Measurements from ENCODE around the gene INCA1. TPM values are rescaled to one million over a fixed set of nuclear protein-coding genes. Genes with fewer than 3 reads are reported as not detected.

Gene INCA1
- total and polyA plus RNA-seq, 2 of the 13 experiments (the other 11 are each of a cell fraction or from before 2014, with no cell fraction given): 0.93 to 2.6 TPM

GRCh38 chr17:4950075-4950745 lies 47.1 kb downstream of the INCA1 start (continued):
- no peak for TF ChIP-seq RERE (CRISPR knock-in tag; IDR thresholded peaks at IDR 0.05; ENCODE audit: low read depth)
- no peak for TF ChIP-seq HNF4A (CRISPR knock-in tag; IDR thresholded peaks at IDR 0.05)
- TF ChIP-seq SALL1 (CRISPR knock-in tag; IDR thresholded peaks at IDR 0.05): peak; percentile 31; the same call in 1 of the 2 replicates
- TF ChIP-seq, protein P1, sequence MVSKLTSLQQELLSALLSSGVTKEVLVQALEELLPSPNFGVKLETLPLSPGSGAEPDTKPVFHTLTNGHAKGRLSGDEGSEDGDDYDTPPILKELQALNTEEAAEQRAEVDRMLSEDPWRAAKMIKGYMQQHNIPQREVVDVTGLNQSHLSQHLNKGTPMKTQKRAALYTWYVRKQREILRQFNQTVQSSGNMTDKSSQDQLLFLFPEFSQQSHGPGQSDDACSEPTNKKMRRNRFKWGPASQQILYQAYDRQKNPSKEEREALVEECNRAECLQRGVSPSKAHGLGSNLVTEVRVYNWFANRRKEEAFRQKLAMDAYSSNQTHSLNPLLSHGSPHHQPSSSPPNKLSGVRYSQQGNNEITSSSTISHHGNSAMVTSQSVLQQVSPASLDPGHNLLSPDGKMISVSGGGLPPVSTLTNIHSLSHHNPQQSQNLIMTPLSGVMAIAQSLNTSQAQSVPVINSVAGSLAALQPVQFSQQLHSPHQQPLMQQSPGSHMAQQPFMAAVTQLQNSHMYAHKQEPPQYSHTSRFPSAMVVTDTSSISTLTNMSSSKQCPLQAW (CRISPR knock-in tag; IDR thresholded peaks at IDR 0.05): no peak
- no peak for TF ChIP-seq ETV6 (CRISPR knock-in tag; conservative IDR thresholded peaks at IDR 0.05)
- no peak for TF ChIP-seq ELF3 (CRISPR knock-in tag; IDR thresholded peaks at IDR 0.05)
- peak; percentile 40; the same call in 1 of the 2 replicates for TF ChIP-seq SAP130 (CRISPR knock-in tag; IDR thresholded peaks at IDR 0.05; ENCODE audit: low read depth)
- TF ChIP-seq SP2 (CRISPR knock-in tag; IDR thresholded peaks at IDR 0.05): no peak
- TF ChIP-seq ZUFSP (CRISPR knock-in tag; IDR thresholded peaks at IDR 0.05; ENCODE audit: borderline replicate concordance): no peak
- TF ChIP-seq ZNF761 (CRISPR knock-in tag; conservative IDR thresholded peaks at IDR 0.05): no peak
- TF ChIP-seq DRAP1 (CRISPR knock-in tag; IDR thresholded peaks at IDR 0.05): no peak
- TF ChIP-seq U2AF2 (IDR thresholded peaks at IDR 0.05; ENCODE audit: low read depth, low read length): no peak
- no peak for TF ChIP-seq SKIL (CRISPR knock-in tag; IDR thresholded peaks at IDR 0.05; ENCODE audit: borderline replicate concordance)
- 0 out of 3 replicates have a peak, but pooled peaks have one; percentile 2 for TF ChIP-seq MXI1 (IDR thresholded peaks at IDR 0.05; ENCODE audit: borderline replicate concordance, low read depth, low read length)
- no peak for TF ChIP-seq PBX2 (CRISPR knock-in tag; IDR thresholded peaks at IDR 0.05)
- TF ChIP-seq ZNF678 (CRISPR knock-in tag; IDR thresholded peaks at IDR 0.05): no peak
- TF ChIP-seq ZNF674 (CRISPR knock-in tag; IDR thresholded peaks at IDR 0.05; ENCODE audit: low read depth): no peak

All from HepG2 (cell line).